Measurements from ENCODE around the gene SYN1. TPM values are rescaled to one million over a fixed set of nuclear protein-coding genes. Genes with fewer than 3 reads are reported as not detected.

Gene SYN1
- total RNA-seq, 4 donors from 2014 or later, result 0.16 to 0.41 (median 0.39) TPM

- peaks cover 0 to 8% (median 0%) of the 10 kb centered on the region in 4 donors for H3K4me1 ChIP-seq
- 41% methylated on average over 23 of the region's 28 CpGs; no CpG with 5 or more reads in 1 of the 2 donors for WGBS, 2 donors (ENCODE audit: low coverage in 1 of 2)
- no peaks in the 10 kb centered on the region for H3K9me3 ChIP-seq
- in situ Hi-C loops (cut with MboI; ENCODE audit: low pct_ligation_motif_present in 1 of 4, low pct_unique_long_range_greater_than_20kb in 1 of 4, low sequenced_read_pairs in 3 of 4), result no loop called here
- peak within 1 kb of the TSS; percentile 70 to 85 (median 80) for H3K27ac ChIP-seq
- peak within 1 kb of the TSS in 3 of 4 donors; percentile 30 to 48 (median 33) for H3K4me3 ChIP-seq
- intact Hi-C loops (cut with DNase I; ENCODE audit: low total_unique reads), result no loop called here
- H3K36me3 ChIP-seq, result no peaks in the 10 kb centered on the region
- TF ChIP-seq POLR2A (IDR thresholded peaks at IDR 0.05) (no peak), POLR2AphosphoS5 (IDR thresholded peaks at IDR 0.05) (peak in 2 of 3 donors; percentile 34 to 44), EP300 (IDR thresholded peaks at IDR 0.05; ENCODE audit: low read depth) (no peak), CTCF (IDR thresholded peaks at IDR 0.05) (no peak)
- no peaks in the 10 kb centered on the region for H3K27me3 ChIP-seq
- peak; percentile 82 for DNase-seq
Observed at GRCh38 chrX:47581731-47582647, 37.7 kb downstream of the SYN1 start, which contains the start of gene TIMP1. Gene TIMP1, plus strand, starts transcription at chrX:47582436. Its CDS starts 980 bp downstream, at chrX:47583416.

- WGBS, 2 donors (ENCODE audit: low coverage in 1 of 2), result 48% methylated on average over 9 of the region's 9 CpGs; no CpG with 5 or more reads in 1 of the 2 donors
- in situ Hi-C loops (cut with MboI; ENCODE audit: low pct_ligation_motif_present in 1 of 4, low pct_unique_long_range_greater_than_20kb in 1 of 4, low sequenced_read_pairs in 3 of 4), result no loop called here
- H3K4me3 ChIP-seq, result no peak overlapping the region
- H3K27ac ChIP-seq, result no peak overlapping the region
- H3K27me3 ChIP-seq, result no peaks in the 10 kb centered on the region
- H3K9me3 ChIP-seq, result no peaks in the 10 kb centered on the region
- no peaks in the 10 kb centered on the region for H3K36me3 ChIP-seq
- H3K4me1 ChIP-seq, result peaks cover 0 to 10% (median 0%) of the 10 kb centered on the region in 4 donors
- intact Hi-C loops (cut with DNase I; ENCODE audit: low total_unique reads), result loop anchor here (10.0 kb wide), 1 partner anchor 55 kb away; no protein-coding TSS in a partner anchor
- TF ChIP-seq POLR2A (IDR thresholded peaks at IDR 0.05), result no peak
- no peak for TF ChIP-seq EP300 (IDR thresholded peaks at IDR 0.05; ENCODE audit: low read depth)
- no peak for TF ChIP-seq POLR2AphosphoS5 (IDR thresholded peaks at IDR 0.05)
- no peak for TF ChIP-seq CTCF (IDR thresholded peaks at IDR 0.05)
- DNase-seq, result no peak
Observed at GRCh38 chrX:47579537-47579936, 40.1 kb downstream of the SYN1 start.

GRCh38 chrX:47578692-47579091 lies 41.0 kb downstream of the SYN1 start:
- Histone ChIP-seq H3K4me1 (peaks cover 0 to 19% (median 5%) of the 10 kb centered on the region in 4 donors), H3K4me3 (no peak overlapping the region), H3K36me3 (no peaks in the 10 kb centered on the region), H3K27ac (no peak overlapping the region), H3K27me3 (no peaks in the 10 kb centered on the region), H3K9me3 (no peaks in the 10 kb centered on the region)
- no peak for DNase-seq
- 65% methylated on average over 16 of the region's 16 CpGs; no CpG with 5 or more reads in 1 of the 2 donors for WGBS, 2 donors (ENCODE audit: low coverage in 1 of 2)
- TF ChIP-seq POLR2A (IDR thresholded peaks at IDR 0.05), result no peak
- TF ChIP-seq EP300 (IDR thresholded peaks at IDR 0.05; ENCODE audit: low read depth), result no peak
- TF ChIP-seq CTCF (IDR thresholded peaks at IDR 0.05), result no peak
- no peak for TF ChIP-seq POLR2AphosphoS5 (IDR thresholded peaks at IDR 0.05)
- intact Hi-C loops (cut with DNase I; ENCODE audit: low total_unique reads), result loop anchor here (10.0 kb wide), 1 partner anchor 56 kb away; no protein-coding TSS in a partner anchor
- in situ Hi-C loops (cut with MboI; ENCODE audit: low pct_ligation_motif_present in 1 of 4, low pct_unique_long_range_greater_than_20kb in 1 of 4, low sequenced_read_pairs in 3 of 4), result no loop called here

- Histone ChIP-seq H3K36me3 (no peaks in the 10 kb centered on the region), H3K9me3 (no peaks in the 10 kb centered on the region), H3K4me3 (no peak overlapping the region), H3K27ac (no peak overlapping the region), H3K4me1 (peaks cover 0 to 18% (median 8%) of the 10 kb centered on the region in 4 donors), H3K27me3 (no peaks in the 10 kb centered on the region)
- in situ Hi-C loops (cut with MboI; ENCODE audit: low pct_ligation_motif_present in 1 of 4, low pct_unique_long_range_greater_than_20kb in 1 of 4, low sequenced_read_pairs in 3 of 4) (no loop called here), intact Hi-C loops (cut with DNase I; ENCODE audit: low total_unique reads) (loop anchor here (10.0 kb wide), 1 partner anchor 57 kb away; no protein-coding TSS in a partner anchor)
- no peak for DNase-seq
- TF ChIP-seq POLR2A (IDR thresholded peaks at IDR 0.05) (no peak), CTCF (IDR thresholded peaks at IDR 0.05) (no peak), EP300 (IDR thresholded peaks at IDR 0.05; ENCODE audit: low read depth) (no peak), POLR2AphosphoS5 (IDR thresholded peaks at IDR 0.05) (no peak)
- 71% methylated on average over 3 of the region's 3 CpGs; no CpG with 5 or more reads in 1 of the 2 donors for whole genome bisulfite sequencing, 2 donors (ENCODE audit: low coverage in 1 of 2)
Observed at GRCh38 chrX:47577901-47578300, 41.8 kb downstream of the SYN1 start.
